Loucy (cell line): ENCODE data around the gene SEPTIN2.
"Not testable (repeated sequence)": the region's sequence is repeated elsewhere in the genome, so short reads cannot be mapped to it uniquely, and the experiment has no call there.

ENCODE experiments used
- H2AFZ ChIP-seq: fragments of 200-600 bp; sonication (generic); 2 replicates; pipeline ENCODE4 v1.6.0; 2016; ENCODE audit warnings: antibody characterized with exemption, mild to moderate bottlenecking, low read length, moderate library complexity
- H3F3A ChIP-seq: fragments of 200-600 bp; 2 replicates; pipeline ENCODE4 v1.6.0; 2016; ENCODE audit warnings: antibody characterized with exemption, low read depth, mild to moderate bottlenecking
- H3K27me3 ChIP-seq: fragments of 200-600 bp; sonication (generic); 2 replicates; pipeline ENCODE4 v1.6.1; 2014; ENCODE audit warnings: low read length, mild to moderate bottlenecking; ENCODE audit not compliant: insufficient read depth, poor library complexity, severe bottlenecking
- H3K36me3 ChIP-seq: fragments of 200-600 bp; sonication (generic); 2 replicates; pipeline ENCODE4 v1.6.1; 2016; ENCODE audit warnings: low read length; ENCODE audit not compliant: insufficient read depth
- H3K4me1 ChIP-seq: fragments of 200-600 bp; sonication (generic); 2 replicates; pipeline ENCODE4 v1.5.1; 2014; ENCODE audit warnings: low read length, mild to moderate bottlenecking; ENCODE audit not compliant: insufficient read depth, poor library complexity, severe bottlenecking
- H3K4me2 ChIP-seq: fragments of 200-600 bp; sonication (generic); 2 replicates; pipeline ENCODE4 v1.6.0; 2014; ENCODE audit warnings: antibody characterized with exemption, low read length, low read depth, mild to moderate bottlenecking; ENCODE audit not compliant: poor library complexity, severe bottlenecking
- H3K4me3 ChIP-seq: fragments of 200-600 bp; sonication (generic); 2 replicates; pipeline ENCODE4 v1.5.1; 2014; ENCODE audit warnings: low read length, mild to moderate bottlenecking, mixed read lengths; ENCODE audit not compliant: poor library complexity, severe bottlenecking
- H3K79me2 ChIP-seq: fragments of 200-600 bp; sonication (generic); 2 replicates; pipeline ENCODE4 v1.6.1; 2014; ENCODE audit warnings: low read length; ENCODE audit not compliant: insufficient read depth
- H3K9ac ChIP-seq: fragments of 200-600 bp; sonication (generic); 2 replicates; pipeline ENCODE4 v1.6.0; 2014; ENCODE audit warnings: mild to moderate bottlenecking, low read depth, low read length, moderate library complexity; ENCODE audit not compliant: poor library complexity, severe bottlenecking
- H3K9me2 ChIP-seq: fragments of 200-600 bp; sonication (generic); replicated peaks from 2 replicates; pipeline ENCODE4 v1.6.1; 2016; ENCODE audit warnings: low read depth, low read length, mixed read lengths
- H3K9me3 ChIP-seq: fragments of 200-600 bp; sonication (generic); 2 replicates; pipeline ENCODE4 v1.6.1; 2014; ENCODE audit warnings: mild to moderate bottlenecking, antibody characterized with exemption, low read length, low read depth; ENCODE audit not compliant: insufficient read depth
- H4K20me1 ChIP-seq: fragments of 200-600 bp; sonication (generic); 2 replicates; pipeline ENCODE4 v1.6.0; 2014; ENCODE audit warnings: antibody characterized with exemption, low read length, mild to moderate bottlenecking; ENCODE audit not compliant: insufficient read depth, poor library complexity, severe bottlenecking
- EZH2phosphoT487 ChIP-seq: fragments of 200-600 bp; IDR thresholded peaks from 2 replicates; pipeline ENCODE4 v1.6.1; 2018; ENCODE audit warnings: antibody characterized with exemption, mild to moderate bottlenecking, moderate library complexity, borderline replicate concordance
- TF ChIP-seq, protein P1 (sequence below): fragments of 200-600 bp; sonication (generic); conservative IDR thresholded peaks from 2 replicates; pipeline ENCODE4 v1.5.1; 2014; ENCODE audit warnings: mild to moderate bottlenecking, antibody characterized with exemption, low read length

Gene SEPTIN2

GRCh38 chr2:241372361-241372992 is 56.8 kb downstream of the SEPTIN2 start:
- H3K9me2 ChIP-seq: no peaks in the 10 kb centered on the region
- H3K4me2 ChIP-seq: no peak overlapping the region
- H3K27me3 ChIP-seq: no peaks in the 10 kb centered on the region
- no peaks in the 10 kb centered on the region for H4K20me1 ChIP-seq
- H3K4me1 ChIP-seq: no peaks in the 10 kb centered on the region
- TF ChIP-seq, protein P1, sequence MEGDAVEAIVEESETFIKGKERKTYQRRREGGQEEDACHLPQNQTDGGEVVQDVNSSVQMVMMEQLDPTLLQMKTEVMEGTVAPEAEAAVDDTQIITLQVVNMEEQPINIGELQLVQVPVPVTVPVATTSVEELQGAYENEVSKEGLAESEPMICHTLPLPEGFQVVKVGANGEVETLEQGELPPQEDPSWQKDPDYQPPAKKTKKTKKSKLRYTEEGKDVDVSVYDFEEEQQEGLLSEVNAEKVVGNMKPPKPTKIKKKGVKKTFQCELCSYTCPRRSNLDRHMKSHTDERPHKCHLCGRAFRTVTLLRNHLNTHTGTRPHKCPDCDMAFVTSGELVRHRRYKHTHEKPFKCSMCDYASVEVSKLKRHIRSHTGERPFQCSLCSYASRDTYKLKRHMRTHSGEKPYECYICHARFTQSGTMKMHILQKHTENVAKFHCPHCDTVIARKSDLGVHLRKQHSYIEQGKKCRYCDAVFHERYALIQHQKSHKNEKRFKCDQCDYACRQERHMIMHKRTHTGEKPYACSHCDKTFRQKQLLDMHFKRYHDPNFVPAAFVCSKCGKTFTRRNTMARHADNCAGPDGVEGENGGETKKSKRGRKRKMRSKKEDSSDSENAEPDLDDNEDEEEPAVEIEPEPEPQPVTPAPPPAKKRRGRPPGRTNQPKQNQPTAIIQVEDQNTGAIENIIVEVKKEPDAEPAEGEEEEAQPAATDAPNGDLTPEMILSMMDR: no peak
- no peak for TF ChIP-seq EZH2phosphoT487
- no peak overlapping the region for H3K4me3 ChIP-seq
- no peaks in the 10 kb centered on the region; the same call in 1 of the 2 replicates for H3K79me2 ChIP-seq
- H3K9ac ChIP-seq: no peak overlapping the region
- H2AFZ ChIP-seq: no peak overlapping the region
- no peaks in the 10 kb centered on the region for H3K9me3 ChIP-seq
- H3K36me3 ChIP-seq: peaks cover 4% of the 10 kb centered on the region; the same call in 1 of the 2 replicates
- H3F3A ChIP-seq: no peaks in the 10 kb centered on the region

GRCh38 chr2:241373446-241373845 is 57.7 kb downstream of the SEPTIN2 start:
- H3K36me3 ChIP-seq: peaks cover 4% of the 10 kb centered on the region; the same call in 1 of the 2 replicates
- TF ChIP-seq, protein P1: no peak
- no peak for TF ChIP-seq EZH2phosphoT487
- H3K4me1 ChIP-seq: no peaks in the 10 kb centered on the region
- no peaks in the 10 kb centered on the region for H3K27me3 ChIP-seq
- no peak overlapping the region for H3K4me3 ChIP-seq
- H4K20me1 ChIP-seq: no peaks in the 10 kb centered on the region
- H2AFZ ChIP-seq: no peak overlapping the region
- no peaks in the 10 kb centered on the region for H3K9me3 ChIP-seq
- H3K9me2 ChIP-seq: no peaks in the 10 kb centered on the region
- no peak overlapping the region for H3K4me2 ChIP-seq
- H3F3A ChIP-seq: no peaks in the 10 kb centered on the region
- no peak overlapping the region for H3K9ac ChIP-seq
- no peaks in the 10 kb centered on the region; the same call in 1 of the 2 replicates for H3K79me2 ChIP-seq

DNA sequence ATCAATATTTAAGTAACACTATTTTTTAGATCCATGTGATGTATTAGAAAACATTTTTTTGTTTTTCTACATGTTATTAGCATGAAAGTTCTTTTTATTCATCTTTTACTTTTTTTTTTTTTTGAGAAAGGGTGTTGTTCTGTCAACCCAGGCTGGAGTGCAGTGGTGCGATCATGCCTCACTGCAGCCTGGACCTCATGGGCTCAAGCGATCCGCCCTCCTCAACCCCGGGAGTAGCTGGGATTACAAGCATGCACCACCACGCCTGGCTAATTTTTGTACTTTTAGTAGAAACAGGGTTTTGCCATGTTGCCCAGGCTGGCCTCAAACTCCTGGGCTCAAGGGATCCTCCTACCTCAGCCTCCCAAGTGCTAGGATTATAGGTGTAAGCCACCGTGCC is 58.2 kb downstream of the SEPTIN2 start:
- H3K27me3 ChIP-seq, H3K4me1 ChIP-seq, H3F3A ChIP-seq, H3K9ac ChIP-seq, H3K4me3 ChIP-seq, H2AFZ ChIP-seq, H3K4me2 ChIP-seq, H3K9me3 ChIP-seq, H3K9me2 ChIP-seq, H3K36me3 ChIP-seq, H4K20me1 ChIP-seq, H3K79me2 ChIP-seq: not testable (repeated sequence)

DNA sequence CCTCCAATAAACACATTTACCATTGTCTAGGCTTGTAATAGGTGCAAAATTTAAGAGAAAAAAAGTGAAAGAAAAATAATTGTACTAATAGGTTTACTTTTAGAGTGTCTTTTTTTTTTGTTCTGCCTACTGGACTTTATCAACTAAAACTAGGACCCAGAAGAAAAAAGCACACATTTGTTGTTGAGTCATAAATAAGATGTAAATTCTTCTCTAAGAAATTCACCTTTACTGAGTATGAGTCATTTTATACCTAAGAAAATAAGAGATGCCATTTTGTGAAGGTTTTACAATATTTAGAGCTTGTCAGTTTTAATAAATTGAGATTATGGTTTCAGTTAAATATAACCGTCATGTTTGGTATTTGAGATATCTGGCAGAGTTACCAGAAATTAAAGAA is 59.6 kb downstream of the SEPTIN2 start:
- H3K36me3 ChIP-seq: peaks cover 4% of the 10 kb centered on the region; the same call in 1 of the 2 replicates
- no peaks in the 10 kb centered on the region for H3K9me2 ChIP-seq
- no peaks in the 10 kb centered on the region for H3K9me3 ChIP-seq
- H2AFZ ChIP-seq: no peak overlapping the region
- no peak for TF ChIP-seq EZH2phosphoT487
- TF ChIP-seq, protein P1: no peak
- no peaks in the 10 kb centered on the region for H3K27me3 ChIP-seq
- H3F3A ChIP-seq: no peaks in the 10 kb centered on the region
- no peak overlapping the region for H3K9ac ChIP-seq
- H3K4me1 ChIP-seq: no peaks in the 10 kb centered on the region
- H3K79me2 ChIP-seq: no peaks in the 10 kb centered on the region
- H4K20me1 ChIP-seq: no peaks in the 10 kb centered on the region
- H3K4me2 ChIP-seq: no peak overlapping the region
- H3K4me3 ChIP-seq: no peak overlapping the region
